HG03432 (cell line): ENCODE results near the gene SBSN.
"Not testable (repeated sequence)": the region's sequence is repeated elsewhere in the genome, so short reads cannot be mapped to it uniquely, and the experiment has no call there.

ENCODE experiments used
- ATAC-seq: cut with Tn5 transposase; IDR thresholded peaks from one replicate; pipeline ENCODE4 v1.9.1; 2021; ENCODE audit warnings: mild to moderate bottlenecking, moderate library complexity; ENCODE audit not compliant: unreplicated experiment

Gene SBSN

GRCh38 chr19:35476149-35476548, 52.0 kb downstream of the SBSN start:
- no peak for ATAC-seq

DNA sequence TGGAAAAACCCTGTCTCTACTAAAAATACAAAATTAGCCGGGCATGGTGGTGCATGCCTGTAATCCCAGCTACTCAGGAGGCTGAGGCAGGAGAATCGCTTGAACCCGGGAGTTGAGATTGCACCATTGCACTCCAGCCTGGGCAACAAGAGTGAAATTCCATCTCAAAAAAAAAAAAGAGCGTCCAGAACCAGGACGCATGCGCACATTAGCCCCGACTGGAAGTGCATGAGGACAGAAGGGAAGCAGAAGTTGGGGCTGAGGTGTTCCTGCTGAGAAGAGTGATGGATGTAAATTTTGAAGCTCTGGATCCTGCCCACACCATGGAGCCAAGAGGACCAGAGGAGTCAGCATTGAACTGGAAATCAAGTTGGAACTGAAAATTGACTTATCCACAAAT, 53.5 kb downstream of the SBSN start:
- ATAC-seq, result not testable (repeated sequence)

- ATAC-seq, result no peak
Observed at GRCh38 chr19:35474104-35474503, 54.0 kb downstream of the SBSN start.
